ENCODE data around the gene COL18A1.
A peak's percentile ranks its signal among the peaks of the same experiment; 100 is the strongest.

Gene COL18A1

DNA sequence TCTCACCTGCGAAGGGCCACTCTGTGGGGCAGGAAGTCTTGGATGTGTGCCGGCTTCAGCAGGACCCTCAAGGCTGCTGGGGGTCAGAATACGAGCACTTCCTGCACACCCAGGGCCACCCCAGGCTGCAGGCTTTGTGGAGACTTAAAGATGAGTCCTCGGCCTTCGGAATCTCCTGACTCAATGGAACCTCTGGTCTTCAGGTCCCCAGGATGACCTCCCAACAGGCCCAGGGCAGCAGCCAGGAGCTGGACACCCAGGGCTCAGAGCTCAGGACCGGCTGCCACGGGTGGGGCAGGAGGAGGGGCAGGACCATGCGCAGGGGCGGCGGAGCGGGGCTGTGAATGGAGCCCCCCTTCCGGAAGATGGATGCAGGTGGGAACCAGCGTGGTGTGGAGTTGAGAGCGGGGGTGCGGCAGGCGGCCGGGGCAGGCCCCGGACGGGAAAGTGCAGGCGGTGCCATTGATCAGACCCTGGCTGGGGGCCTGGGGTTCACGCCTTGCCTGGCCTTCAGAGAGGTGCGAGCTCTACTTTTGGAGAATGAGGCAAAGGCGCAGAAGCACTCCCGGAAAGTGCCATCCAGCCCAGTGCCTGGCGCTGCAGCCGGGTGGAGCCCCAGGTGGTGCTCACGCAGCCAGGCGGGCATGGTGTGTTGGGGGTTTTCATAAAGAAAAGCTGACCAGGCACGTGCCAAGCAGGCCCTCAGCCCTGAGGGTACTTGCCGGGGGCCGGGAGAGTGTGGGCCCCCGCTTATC, 10.4 kb downstream of the COL18A1 start:
- DNase-seq = no peak

DNA sequence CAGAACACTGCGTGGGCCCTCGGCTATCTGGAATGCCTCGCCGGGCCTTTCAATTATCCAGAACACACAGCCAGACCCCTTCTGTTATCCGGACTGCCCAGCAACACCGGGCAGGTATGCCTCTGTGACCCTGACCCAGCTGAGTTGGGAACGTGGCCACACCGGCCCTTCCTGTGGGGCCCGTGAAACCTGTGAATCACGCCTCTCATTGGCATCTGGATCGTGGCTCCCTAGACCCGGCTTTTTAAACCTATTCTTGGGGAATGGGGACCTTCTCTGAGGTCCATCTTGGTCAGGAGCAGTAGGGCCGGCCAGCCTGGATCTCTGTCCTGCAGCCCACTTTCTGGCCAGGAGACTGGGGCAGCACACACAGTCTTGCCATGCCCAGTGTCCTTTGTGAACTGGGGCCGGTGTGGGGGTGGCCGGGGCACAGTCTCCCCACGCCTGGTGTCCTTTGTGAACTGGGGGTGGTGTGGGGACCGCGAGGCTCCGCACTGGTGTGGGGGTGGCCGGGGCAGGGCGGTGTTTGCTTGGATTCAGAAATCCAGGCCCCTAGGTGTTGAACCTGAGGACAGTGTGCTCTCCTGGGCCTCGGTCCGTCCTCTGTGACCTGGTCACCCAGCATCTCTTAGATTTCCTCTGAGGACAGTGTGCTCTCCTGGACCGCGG, 11.1 kb downstream of the COL18A1 start:
- no peak for DNase-seq

DNA sequence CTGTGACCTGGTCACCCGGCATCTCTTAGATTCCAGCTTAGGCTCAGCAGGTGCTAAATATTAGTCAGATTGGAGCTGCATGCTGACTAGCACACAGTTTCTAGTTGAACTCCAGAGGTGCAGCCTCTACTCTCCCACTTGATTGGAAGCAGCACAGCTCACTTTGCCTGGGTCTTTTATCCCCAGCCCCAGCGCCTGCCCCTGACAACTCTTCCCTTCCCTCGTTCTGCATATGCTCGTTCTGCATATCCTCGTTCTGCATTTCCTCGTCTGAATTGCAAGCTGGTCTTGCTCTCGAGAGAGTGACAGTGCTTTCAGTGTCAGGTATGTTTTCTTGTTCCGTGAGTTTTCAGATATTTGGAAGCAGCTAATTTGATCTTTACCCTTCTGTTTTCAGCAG, 11.7 kb downstream of the COL18A1 start:
- DNase-seq = no peak

DNA sequence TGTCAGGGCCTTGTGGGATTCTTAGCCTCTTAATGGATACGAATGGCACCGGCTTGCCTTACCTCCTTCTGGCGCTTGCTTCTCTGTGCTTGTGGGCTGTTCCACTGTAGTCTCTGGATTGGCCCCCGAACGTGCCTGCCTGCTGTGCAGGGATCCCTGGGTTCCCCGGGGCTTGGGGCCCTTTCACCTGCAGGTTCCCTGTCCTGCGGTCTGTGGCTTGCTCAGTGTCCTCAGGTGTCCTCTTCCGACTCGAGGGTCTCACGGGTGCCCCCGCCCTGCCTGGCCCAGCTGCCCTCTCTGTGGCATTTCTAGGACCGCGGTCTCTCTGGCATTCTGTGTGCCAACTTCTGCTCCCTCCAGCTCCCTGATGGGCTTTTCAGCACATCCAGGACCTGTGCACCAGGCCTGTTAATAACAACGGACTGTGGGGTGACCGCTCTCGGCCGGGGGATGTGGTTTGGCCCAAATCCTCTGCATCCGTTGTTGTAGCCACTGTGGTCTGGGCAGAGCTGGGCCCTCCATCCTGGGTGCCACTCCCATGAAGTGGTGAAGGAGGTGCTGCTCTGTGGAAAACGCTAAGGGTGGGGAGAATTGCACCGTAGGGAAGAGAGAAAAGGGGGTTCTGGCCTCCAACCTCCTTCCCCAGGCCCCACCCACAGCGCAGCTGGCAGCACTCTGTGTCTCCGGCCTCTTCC, 12.4 kb downstream of the COL18A1 start:
- no peak for DNase-seq

DNA sequence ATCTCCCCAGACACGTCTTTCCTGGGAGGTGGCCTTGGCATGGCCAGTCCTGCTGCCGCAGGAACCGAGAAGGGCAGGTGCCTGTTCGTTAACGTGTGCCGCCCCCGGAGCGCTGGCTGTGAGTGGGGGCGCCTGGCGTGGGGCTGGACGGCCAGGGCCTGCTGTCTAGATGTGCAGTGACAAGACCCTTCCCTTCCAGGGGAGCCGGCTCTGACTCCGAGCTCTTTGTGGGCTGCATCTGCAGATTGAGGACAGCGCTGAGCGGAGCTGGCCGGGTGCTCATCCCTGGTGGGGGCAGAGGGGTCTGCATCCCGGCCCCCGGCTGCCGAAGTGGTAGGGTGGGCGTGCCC, 13.0 kb downstream of the COL18A1 start:
- no peak for DNase-seq

DNA sequence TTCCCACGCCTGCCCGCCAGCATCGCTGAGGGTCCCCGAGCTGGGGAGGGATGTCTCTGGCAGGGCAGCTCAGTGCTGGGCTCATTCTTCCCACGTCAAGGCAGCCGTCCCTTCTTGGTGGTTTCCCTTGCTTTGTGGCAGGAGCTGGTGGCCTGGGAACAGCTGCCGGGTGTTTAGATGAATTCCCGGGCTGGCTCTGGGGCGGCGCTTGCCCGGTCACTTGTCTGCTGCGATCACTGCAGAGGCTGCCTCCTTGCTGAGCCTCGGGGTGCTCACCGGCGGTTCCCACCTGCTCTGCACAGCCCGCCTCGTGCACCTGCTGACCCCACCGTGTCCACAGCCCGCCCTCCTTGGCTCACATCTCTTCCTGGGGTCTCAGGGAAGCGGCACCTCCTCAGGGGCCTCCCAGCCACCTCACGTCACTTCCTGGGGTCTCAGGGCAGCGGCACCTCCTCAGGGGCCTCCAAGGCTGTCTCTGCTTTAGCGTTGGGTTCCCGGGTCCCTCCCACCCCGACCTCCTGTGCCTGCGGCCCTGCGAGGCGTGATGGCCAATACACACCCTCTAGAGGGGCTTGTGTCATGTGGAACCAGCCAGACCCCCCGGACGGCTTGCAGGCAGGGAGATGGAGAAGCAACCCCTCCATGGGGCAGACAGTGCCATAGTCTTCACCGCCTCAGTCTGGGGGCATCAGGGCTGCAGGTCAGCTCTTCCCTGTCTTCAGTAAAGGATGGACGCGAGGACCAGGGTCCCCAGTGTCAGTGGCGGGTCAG, 13.5 kb downstream of the COL18A1 start:
- DNase-seq = no peak

DNA sequence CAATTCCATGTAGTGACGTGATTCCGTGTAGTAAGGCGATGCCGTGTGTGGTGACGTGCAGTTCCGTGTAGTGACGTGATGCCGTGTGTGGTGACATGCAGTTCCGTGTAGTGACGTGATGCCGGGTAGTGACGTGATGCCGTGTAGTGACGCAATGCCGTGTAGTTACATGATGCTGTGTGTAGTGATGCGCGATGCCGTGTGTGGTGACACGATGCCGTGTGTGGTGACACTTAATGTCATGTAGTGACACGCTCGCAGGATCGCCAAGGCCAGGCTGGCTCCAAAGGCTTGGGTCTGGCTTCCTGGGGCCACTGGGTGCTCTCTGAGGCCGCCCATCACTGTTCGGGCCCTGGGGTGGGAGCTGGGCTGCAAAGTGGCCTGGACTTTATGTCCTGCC, 14.2 kb downstream of the COL18A1 start:
- no peak for DNase-seq

DNA sequence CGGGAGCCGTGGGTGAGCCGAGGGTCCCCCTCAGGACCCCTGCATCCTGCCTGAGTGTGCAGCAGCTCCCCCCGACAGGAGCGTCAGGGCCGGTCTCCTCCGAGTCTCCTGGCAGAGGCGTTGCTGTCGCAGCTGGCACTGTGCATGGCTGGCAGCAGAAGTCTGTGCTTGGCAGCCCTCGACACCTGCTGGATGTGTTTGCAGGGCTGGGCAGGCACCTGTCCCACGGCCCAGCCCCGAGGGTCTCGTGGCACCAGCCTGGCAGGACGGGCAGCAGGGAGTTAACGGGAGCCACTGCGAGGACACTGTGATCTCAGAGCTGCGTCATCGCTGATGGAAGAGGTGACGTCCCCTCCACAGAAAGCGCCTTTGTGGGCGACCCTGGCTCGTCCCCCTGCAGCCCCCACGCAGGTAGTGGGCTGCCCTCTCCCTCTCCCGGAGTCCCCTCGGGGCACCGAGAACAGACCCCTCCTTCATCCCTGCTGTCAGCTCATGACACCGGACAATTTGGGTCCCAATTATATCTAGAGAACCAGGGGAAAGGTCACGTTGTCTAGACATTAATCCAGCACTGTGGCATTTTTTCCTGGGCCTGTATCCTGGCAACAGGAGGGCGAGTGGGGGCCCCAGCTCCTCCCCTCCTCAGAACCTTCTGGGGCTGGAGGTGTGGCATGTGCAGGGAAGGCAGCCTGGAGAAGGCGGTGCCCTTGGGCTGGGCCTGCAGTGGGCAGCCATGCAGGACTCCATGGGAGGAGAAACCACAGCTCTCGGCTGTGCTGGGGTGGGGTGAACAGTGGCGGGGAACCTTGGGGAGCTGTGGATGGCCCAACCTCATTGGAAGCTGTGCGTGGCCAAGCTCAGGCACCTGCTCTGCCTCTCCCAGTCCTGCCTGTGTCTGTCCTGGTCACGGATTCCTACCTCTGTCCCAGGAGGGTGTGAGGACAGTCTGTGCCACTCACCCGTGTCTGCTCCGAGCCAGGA, 15.4 kb downstream of the COL18A1 start:
- peak; percentile 71 for DNase-seq

DNA sequence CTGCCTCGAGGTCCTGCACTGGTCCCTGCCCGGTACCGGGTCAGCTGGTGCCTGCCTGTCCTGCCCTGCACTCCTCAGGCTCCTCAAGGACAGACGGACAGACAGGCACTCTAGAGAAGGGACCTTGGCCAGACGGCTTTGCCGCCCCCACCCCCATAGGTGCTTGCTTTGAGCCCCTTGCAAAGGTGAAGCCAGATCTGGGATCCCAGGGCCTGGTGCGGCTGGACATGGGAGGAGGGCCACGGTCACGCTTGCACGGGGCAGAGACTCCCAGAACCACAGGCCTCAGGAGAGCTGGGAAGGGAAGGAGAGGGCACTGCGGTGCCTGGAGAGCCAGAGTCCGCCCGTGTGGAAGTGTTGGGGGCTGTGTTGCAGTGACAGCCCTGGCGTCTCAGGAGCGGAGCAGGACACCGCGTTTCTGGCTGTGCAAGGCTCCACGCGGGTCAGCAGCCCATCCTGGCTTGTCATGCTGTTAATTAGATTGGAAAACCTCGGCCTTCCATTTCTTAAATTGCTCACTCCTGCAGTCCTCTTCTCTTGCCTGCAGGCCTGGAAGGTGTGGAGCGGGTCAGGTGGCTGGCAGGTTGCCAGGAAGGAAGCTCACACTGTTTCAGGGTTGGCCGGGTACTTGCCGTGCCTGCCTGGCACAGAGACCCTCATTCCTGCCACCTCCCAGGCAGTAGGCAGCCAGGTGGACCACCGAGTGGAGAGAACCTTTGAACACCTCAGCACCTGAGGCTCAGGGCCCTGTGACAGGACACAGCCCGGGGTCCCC, 16.3 kb downstream of the COL18A1 start:
- DNase-seq = peak; percentile 24

DNA sequence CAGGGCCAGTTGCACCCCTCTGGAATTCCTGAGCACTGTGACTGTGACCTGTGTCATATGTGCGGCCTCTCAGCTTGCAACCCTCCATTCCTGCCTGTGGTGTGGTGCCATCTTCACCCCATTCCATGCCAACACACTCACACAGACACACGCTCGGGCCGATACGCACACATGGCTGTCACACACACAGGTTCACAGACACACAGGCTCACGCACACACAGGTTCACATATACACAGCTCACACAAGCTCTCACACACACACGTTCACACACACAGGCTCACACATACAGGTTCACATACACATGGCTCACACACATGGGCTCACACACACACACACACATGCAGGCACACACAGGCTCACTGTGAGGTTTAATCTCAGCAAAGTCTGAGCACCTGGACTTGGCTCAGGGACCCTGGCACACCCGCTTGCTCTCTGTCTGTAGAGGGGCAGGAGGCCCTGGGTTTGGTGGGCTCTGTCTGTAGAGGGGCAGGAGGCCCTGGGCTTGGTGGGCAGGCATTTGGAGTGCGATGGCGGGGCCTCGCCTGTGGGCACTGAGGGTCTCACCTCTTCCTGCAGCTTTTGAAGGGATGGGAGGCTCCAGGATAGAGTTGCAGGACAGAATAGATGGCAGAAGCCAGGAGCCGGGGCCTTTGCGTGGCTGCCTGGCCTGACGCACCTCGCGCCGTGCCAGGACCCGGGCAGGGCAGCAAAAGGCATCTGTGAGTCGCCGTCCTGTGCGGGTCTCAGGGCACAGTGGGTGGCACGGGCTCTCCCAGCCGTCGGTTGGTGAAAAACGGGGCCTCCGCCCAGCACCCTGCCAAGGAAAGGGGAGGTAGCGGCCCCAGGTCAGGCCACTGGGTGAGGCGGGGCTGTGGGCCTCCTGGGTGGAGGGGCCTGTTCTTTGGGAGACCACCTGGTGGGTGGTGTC, 17.1 kb downstream of the COL18A1 start:
- DNase-seq = no peak

DNA sequence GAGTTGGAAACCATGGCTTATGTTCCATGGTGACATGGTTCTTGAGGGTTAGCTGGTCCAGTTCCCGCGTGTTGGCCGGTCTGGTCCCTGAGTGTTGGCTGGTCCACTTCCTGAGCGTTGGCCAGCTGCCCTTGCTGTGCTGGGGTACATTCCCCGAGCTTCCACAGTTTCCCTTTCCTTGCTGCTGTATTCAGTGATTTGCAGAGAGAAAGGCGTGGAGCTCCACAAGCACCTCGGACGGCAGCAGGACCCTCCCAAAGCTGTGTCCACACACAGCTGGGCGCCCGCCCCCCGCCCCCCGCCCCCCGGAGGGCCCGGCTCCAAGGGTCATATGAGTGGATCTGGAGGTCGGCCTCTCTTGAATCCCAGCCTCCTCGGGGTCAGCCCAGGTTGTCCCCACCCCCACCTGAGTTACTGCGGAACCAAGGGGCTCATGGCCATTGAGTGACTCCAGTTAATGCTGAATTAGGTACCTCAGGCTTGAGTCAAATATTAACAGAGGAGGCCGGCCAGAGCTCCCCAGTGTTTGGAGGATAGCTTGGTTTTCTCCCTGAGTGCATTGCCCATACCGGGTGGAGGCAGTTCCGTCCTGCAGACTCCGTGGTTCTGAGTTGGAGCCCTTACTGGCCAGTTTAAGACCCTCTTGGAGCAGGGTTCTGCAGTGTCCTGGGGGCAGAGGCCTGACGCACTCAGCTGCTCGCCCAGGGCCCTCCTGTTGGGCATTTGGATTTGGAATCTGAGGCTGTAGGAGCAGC, 18.4 kb downstream of the COL18A1 start:
- no peak for DNase-seq

DNA sequence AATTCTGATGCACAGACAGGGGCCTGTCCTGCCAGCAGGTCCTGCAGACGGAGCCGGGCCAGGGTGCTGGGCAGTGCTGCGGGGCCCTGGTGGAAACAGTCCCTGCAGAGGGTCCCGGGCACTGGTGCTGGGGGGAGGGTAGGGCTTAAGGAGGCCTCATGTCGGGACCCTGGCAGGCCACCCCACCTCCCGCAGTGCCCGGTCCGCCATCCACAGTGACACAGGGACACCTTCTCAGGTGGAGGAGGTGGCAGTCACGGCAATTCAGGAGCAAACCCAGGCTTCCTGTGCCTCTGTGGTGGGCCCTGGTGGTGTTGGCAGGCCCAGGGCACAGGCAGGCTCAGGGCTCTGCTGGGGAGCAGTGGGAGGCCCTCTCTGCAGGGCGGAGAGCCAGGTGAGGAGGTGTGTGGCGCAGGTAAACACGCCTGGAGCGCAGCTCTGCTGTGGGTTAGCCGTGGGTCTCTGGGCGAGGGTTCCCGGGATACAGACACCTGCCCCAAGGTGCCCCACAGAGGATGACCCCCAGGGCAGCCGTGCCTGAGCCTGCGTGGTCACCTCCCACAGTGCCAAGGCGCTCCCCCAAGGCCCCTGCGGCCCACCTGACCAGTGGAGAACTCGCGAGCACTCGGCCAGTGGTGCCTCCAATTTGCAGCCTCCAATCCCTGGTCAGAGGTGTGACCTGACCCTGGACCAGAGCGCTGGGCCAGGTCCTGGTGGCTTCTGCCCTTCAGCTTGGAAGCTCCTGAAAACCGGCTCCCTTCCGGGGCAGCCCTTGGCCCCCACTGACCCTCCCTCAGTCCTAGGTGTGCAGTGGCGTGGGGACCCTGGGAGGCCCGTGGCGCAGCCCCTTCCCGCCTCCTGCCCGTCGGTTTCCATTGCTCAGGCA, 19.2 kb downstream of the COL18A1 start:
- DNase-seq = no peak

DNA sequence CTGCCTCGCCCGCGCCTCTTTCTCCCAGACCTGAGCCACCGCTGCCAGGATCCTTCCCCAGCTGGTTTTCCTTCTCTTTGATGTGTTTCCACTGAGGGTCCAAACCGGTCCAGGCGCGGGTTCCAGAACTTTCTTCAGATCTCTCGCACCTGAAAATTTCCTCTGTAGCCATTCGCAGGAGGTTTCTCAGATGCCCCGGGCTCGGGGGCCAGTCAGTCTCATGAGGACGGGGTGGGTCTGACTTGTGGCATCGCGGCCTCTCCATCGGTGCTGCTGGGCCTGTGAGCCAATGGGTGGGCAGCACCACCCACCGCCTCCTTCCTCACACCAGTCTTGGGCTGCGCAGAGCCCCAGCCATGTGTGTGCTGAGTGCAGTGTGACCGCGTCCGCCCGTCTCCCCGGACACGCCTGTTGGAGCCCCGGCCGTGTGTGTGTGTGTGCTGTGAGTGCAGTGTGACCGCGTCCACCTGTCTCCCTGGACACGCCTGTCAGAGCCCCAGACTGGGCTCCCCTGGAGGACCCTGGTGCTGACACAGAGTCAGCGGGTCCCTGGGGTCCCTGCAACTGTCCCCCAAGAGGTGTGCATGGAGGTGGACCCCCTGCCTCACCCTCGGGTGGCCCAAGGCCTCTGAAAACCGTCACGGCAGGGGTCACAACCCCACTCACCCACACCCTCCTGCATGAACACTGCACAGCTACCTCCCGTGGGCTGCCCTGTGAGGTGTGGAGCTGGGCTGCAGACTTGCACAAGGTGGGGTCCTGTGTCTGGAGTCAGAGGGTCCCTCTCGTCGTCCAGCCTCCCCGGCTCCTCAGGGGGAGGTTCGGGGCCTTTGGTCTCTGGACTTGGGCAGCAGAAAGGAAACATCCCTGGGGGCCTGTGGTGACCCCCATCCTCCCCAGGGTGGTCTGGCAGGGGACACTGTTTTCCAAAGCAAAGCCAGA, 20.2 kb downstream of the COL18A1 start:
- DNase-seq = no peak

DNA sequence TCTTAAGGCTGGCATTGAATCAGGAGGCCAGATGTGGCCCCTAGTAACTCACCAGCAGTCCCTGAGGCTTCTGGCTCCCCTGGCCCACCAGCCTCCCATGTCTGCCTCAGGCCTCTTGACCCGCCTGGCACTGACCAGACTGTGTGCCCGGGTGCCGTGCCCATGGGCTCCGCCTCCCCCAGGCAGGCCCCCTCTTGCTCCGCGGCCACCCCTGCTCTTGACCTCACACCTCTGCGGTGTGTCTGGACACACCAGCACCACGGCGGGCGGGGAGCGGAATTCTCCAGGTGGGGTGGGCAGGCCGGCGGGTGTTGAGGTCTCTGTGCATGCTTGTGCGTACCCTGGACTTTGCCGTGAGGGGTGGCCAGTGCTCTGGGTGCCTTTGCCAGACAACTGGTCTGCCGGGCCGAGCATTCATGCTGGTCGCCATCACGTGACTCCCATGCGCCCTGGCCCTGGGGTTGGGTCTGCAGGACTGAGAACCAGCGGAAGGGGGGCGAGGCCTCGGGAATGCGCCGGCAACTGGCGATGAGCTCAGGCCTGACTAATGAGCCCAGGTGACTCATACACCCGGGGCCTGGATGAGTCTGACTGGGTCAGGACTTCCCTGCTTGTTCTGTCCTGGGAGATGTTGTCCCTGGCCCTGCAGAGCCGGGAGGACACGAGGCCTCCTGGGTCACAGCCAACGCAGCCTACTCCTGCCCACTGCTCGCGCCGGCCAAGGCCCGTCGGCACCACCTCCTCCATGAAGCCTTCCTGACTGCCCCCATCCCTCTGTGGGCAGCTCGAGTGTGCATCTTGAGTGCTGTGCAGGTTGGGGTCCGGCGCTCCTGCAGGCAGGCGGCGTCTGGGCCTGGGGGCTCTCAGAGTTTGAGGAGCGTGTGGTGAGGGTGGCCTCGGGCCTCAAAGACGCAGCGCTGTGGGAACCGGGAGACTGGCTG, 22.6 kb downstream of the COL18A1 start:
- no peak for DNase-seq

DNA sequence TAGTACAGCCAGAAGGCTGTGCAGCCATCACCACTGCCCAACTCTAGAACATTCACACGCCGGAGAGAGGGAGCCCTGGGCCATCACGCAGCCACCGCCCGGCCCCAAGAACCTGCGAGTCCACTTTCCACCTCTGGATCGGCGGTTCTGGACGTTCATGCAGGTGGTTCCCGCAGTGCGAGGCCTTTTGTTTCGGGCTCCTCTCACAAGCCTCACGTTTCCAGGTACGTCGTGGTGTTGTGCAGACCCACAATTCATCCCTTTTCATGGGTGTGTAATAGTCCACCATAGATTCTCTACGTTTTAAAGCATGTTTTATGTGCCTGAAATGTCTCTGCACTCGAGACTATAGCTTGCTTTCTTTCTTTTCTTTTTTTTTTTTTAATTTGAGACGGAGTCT, 23.6 kb downstream of the COL18A1 start:
- no peak for DNase-seq
